MCF 10A (cell line): ENCODE measurements around the gene PAX6. TPM values are rescaled to one million over a fixed set of nuclear protein-coding genes. Genes with fewer than 3 reads are reported as not detected.
A peak's percentile ranks its signal among the peaks of the same experiment; 100 is the strongest.

Experiments
- BruUV-seq: library from RNA; stranded (reverse); fragments of 400-500 nt; replicated peaks from 2 replicates; lab custom pipeline; 2021; lab: Mats Ljungman, UMichigan
- CTCF ChIA-PET: fragments of 300-600 bp; sonication (Branson Sonifier 250); formaldehyde crosslinking; extraction: SDS; loops from one replicate; lab custom pipeline; 2021; ENCODE audit warnings: antibody characterized with exemption, inconsistent platforms; lab: Yijun Ruan, JAX
- POLR2A ChIA-PET: fragments of 300-600, 350-650 bp; sonication (Branson Sonifier 250); formaldehyde crosslinking; extraction: SDS; loops from one replicate; lab custom pipeline; 2020; ENCODE audit warnings: antibody characterized with exemption, inconsistent platforms; lab: Yijun Ruan, JAX
- DNase-seq: peaks from one replicate; pipeline ENCODE4 v3.0.0-alpha.2; 2018; ENCODE audit not compliant: unreplicated experiment
- H3K27ac Mint-ChIP-seq: one replicate; pipeline ENCODE4 v1.8.0; 2022; ENCODE audit warnings: mild to moderate bottlenecking, low read depth, mixed read lengths; ENCODE audit not compliant: unreplicated experiment
- H3K27me3 Mint-ChIP-seq: one replicate; pipeline ENCODE4 v1.8.0; 2022; ENCODE audit warnings: mixed read lengths; ENCODE audit not compliant: insufficient read depth, unreplicated experiment
- H3K36me3 Mint-ChIP-seq: one replicate; pipeline ENCODE4 v1.8.0; 2022; ENCODE audit warnings: mild to moderate bottlenecking, moderate library complexity, mixed read lengths; ENCODE audit not compliant: insufficient read depth, unreplicated experiment
- H3K4me1 Mint-ChIP-seq: one replicate; pipeline ENCODE4 v1.8.0; 2022; ENCODE audit warnings: mixed read lengths; ENCODE audit not compliant: insufficient read depth, unreplicated experiment
- H3K4me3 Mint-ChIP-seq: one replicate; pipeline ENCODE4 v1.8.0; 2022; ENCODE audit warnings: mild to moderate bottlenecking, moderate library complexity, mixed read lengths; ENCODE audit not compliant: unreplicated experiment
- H3K9me3 Mint-ChIP-seq: one replicate; pipeline ENCODE4 v1.8.0; 2022; ENCODE audit warnings: mixed read lengths; ENCODE audit not compliant: unreplicated experiment
- intact Hi-C: fragments of 100-400 bp; cut with micrococcal nuclease; formaldehyde crosslinking; loops from 2 replicates; pipeline ENCODE4 v1.14.1; 2022
- total RNA-seq: library from RNA; stranded (reverse); gene quantifications from 2 replicates; pipeline ENCODE4 v1.2.3, GENCODE V29; 2022
- TF ChIP-seq, protein P1 (sequence below): fragments of 200-600 bp; IDR thresholded peaks from one replicate; pipeline ENCODE4 v1.8.0; 2022; ENCODE audit warnings: antibody characterized with exemption, mild to moderate bottlenecking; ENCODE audit not compliant: unreplicated experiment

The PAX6 gene
- total RNA-seq, 1 experiment from 2014 or later: not detected

GRCh38 chr11:31812383-31813381, 1.6 kb upstream of the PAX6 start:
- intact Hi-C loops: no loop called here
- Mint-ChIP-seq H3K4me1 (peaks cover 6% of the 10 kb centered on the region), H3K27ac (no peak overlapping the region), H3K9me3 (no peaks in the 10 kb centered on the region), H3K36me3 (no peaks in the 10 kb centered on the region), H3K27me3 (peaks cover 40% of the 10 kb centered on the region), H3K4me3 (no peak overlapping the region)
- ChIA-PET POLR2A (no interaction called here), CTCF (interaction anchor here (1.1 kb wide), 1 partner anchor 27 kb away, joined by 3 read pairs; no protein-coding TSS in a partner anchor)
- TF ChIP-seq, protein P1, sequence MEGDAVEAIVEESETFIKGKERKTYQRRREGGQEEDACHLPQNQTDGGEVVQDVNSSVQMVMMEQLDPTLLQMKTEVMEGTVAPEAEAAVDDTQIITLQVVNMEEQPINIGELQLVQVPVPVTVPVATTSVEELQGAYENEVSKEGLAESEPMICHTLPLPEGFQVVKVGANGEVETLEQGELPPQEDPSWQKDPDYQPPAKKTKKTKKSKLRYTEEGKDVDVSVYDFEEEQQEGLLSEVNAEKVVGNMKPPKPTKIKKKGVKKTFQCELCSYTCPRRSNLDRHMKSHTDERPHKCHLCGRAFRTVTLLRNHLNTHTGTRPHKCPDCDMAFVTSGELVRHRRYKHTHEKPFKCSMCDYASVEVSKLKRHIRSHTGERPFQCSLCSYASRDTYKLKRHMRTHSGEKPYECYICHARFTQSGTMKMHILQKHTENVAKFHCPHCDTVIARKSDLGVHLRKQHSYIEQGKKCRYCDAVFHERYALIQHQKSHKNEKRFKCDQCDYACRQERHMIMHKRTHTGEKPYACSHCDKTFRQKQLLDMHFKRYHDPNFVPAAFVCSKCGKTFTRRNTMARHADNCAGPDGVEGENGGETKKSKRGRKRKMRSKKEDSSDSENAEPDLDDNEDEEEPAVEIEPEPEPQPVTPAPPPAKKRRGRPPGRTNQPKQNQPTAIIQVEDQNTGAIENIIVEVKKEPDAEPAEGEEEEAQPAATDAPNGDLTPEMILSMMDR: no peak
- BruUV-seq: no TSS peak
- no peak for DNase-seq

- CTCF ChIA-PET: interaction anchor here (0.6 to 0.7 kb wide), 2 partner anchors 289 to 446 kb away, joined by 3 read pairs; no protein-coding TSS in a partner anchor
- POLR2A ChIA-PET: no interaction called here
- H3K4me3 Mint-ChIP-seq: peak overlapping the region; percentile 51
- peaks cover 51% of the 10 kb centered on the region for H3K27me3 Mint-ChIP-seq
- no TSS peak for BruUV-seq
- H3K27ac Mint-ChIP-seq: no peak overlapping the region
- TF ChIP-seq, protein P1: no peak
- DNase-seq: no peak
- intact Hi-C loops: no loop called here
- H3K36me3 Mint-ChIP-seq: no peaks in the 10 kb centered on the region
- H3K9me3 Mint-ChIP-seq: no peaks in the 10 kb centered on the region
- peaks cover 6% of the 10 kb centered on the region for H3K4me1 Mint-ChIP-seq
These were observed 1.0 kb downstream of the PAX6 start for GRCh38 chr11:31809857-31810778.

GRCh38 chr11:31809541-31809856, 1.6 kb downstream of the PAX6 start:
- intact Hi-C loops: no loop called here
- Mint-ChIP-seq H3K27me3 (peaks cover 51% of the 10 kb centered on the region), H3K4me1 (peaks cover 6% of the 10 kb centered on the region), H3K27ac (no peak overlapping the region), H3K36me3 (no peaks in the 10 kb centered on the region), H3K9me3 (no peaks in the 10 kb centered on the region), H3K4me3 (no peak overlapping the region)
- ChIA-PET POLR2A (no interaction called here), CTCF (interaction anchor here (0.7 to 1.4 kb wide), 2 partner anchors 168 to 289 kb away, joined by 3 to 6 read pairs; no protein-coding TSS in a partner anchor)
- TF ChIP-seq, protein P1: no peak
- no peak for DNase-seq
- BruUV-seq: no TSS peak
